ENCODE measurements around the gene FARP1.
"Not testable (repeated sequence)": the region's sequence is repeated elsewhere in the genome, so short reads cannot be mapped to it uniquely, and the experiment has no call there.

Gene FARP1

DNA sequence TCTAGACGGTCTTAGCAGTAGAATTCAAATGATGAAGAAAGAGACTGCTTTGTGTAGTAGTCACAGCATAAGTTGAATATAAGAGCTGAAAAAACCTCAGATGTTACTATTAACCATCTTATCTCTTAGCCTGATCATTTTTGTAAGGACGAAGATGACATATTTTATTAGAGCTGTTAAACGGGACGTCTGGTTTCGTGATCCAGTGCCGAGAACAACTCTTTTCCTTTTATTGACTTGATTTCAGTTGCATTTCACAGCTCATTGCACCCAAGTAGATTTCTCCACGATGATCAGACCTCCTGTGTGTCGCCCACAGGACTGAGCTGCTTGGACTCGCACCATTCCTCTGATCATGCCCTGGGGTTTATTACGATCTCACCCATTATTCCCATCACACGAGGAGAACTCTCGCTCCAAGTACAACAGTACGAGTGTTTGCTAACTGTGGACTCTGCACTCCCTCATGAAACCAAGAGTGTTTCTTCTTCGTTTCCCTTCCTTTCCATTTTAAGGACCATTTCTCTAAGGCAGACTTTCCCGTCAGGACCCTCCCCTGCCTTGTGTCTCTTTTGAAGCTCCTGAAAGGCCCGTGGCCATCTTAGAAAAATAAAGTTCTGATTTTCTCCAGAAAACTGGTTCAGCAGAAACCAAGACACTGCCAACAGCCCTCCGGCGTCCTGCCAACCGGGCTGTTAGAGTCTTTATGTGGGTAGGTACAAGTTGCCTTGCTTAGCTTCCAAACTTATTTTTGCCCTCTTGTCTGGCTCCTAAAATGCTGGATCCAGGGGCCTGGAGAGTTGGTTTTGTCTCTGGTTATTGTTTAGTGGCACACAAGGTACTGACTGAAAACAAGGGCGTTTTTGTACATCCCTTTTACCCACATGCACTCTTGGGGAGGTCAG, 82.4 kb downstream of the FARP1 start:
- no peak for DNase-seq (ENCODE audit: low read depth, low spot score)
- no peaks in the 10 kb centered on the region for H3K9me3 ChIP-seq (ENCODE audit: control insufficient read depth, insufficient read depth, low read length)
- H3K4me1 ChIP-seq (ENCODE audit: control insufficient read depth, insufficient read depth, low read length) = no peaks in the 10 kb centered on the region
- H3K4me3 ChIP-seq (ENCODE audit: low read length) = no peak overlapping the region
- no peaks in the 10 kb centered on the region for H3K36me3 ChIP-seq (ENCODE audit: control insufficient read depth, insufficient read depth, low read length)
- H3K27me3 ChIP-seq (ENCODE audit: control insufficient read depth, insufficient read depth, low read length) = no peaks in the 10 kb centered on the region
- no CpG with 5 or more reads among the region's 20 CpGs for WGBS (ENCODE audit: insufficient coverage, insufficient read length)
- no peak overlapping the region for H3K27ac ChIP-seq (ENCODE audit: low read length)

DNA sequence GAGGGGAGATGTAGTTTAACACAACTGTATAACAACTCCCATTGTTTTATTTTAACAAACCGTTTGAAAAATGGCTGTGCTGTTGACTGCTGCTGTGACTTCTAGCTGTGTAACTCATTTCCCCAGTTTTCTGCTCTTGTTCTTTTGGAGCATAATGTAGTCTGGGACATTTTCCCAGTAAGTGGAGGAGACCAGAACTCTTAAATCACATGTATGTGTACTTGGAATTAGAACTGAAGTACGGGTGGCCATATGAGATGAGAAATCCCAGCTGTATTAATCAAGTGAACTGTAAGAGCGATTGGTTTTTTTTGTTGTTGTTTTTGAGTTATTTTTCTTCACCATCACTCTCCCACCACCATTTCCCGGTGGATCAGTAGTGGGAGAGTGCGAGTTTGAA, 83.6 kb downstream of the FARP1 start:
- Histone ChIP-seq H3K4me1 (ENCODE audit: control insufficient read depth, insufficient read depth, low read length) (no peaks in the 10 kb centered on the region), H3K36me3 (ENCODE audit: control insufficient read depth, insufficient read depth, low read length) (no peaks in the 10 kb centered on the region), H3K27ac (ENCODE audit: low read length) (no peak overlapping the region), H3K9me3 (ENCODE audit: control insufficient read depth, insufficient read depth, low read length) (no peaks in the 10 kb centered on the region), H3K27me3 (ENCODE audit: control insufficient read depth, insufficient read depth, low read length) (no peaks in the 10 kb centered on the region), H3K4me3 (ENCODE audit: low read length) (no peak overlapping the region)
- DNase-seq (ENCODE audit: low read depth, low spot score) = no peak
- no CpG with 5 or more reads among the region's 5 CpGs for WGBS (ENCODE audit: insufficient coverage, insufficient read length)

DNA sequence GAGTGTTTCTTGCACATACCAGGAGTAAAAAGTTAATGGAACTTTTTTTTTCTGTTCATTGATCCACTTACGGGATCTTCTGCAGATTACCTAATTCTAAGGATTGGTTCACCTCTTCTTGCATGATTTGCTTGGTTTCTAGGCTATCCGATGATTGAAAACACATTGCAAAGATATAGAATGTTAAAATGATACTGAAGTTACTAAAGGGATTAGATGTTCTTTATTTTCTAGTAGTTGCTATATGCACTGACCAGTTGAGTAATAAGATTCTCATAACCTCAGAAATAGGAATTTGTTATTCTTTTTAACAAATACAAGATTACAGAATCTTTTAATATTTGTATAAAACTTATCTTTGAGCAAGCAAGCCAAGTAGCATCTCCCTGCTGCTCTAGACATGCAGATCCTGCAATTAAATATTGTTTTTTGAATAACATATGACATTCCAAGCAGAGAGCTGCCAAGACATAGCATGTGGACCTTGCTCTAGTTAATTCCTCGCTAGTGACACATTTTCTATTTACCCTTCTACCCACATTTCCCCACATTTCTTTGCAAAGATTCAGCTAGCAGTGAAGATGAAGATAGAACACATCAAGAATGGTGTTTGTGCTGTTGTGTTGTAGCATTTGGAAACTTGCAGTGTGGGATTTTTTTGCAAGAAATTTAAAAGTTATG, 85.9 kb downstream of the FARP1 start:
- no CpG with 5 or more reads among the region's 3 CpGs for WGBS (ENCODE audit: insufficient coverage, insufficient read length)

DNA sequence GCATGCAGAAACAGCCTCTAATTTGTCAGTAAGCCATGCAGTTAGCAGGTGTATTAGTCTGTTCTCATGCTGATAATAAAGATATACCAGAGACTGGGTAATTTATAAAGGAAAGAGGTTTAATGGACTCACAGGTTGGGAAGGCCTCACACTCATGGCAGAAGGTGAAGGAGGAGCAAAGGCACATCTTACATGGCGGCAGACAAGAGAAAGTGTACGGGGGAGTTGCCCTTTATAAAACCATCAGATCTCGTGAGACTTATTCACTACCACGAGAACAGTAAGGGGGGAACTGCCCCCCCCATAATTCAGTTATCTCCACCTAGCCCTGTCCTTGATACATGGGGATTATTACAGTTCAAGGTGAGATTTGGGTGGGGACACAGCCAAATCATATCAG, 87.9 kb downstream of the FARP1 start:
- H3K27me3 ChIP-seq (ENCODE audit: control insufficient read depth, insufficient read depth, low read length); H3K4me3 ChIP-seq (ENCODE audit: low read length); DNase-seq (ENCODE audit: low read depth, low spot score); H3K4me1 ChIP-seq (ENCODE audit: control insufficient read depth, insufficient read depth, low read length); H3K36me3 ChIP-seq (ENCODE audit: control insufficient read depth, insufficient read depth, low read length); H3K9me3 ChIP-seq (ENCODE audit: control insufficient read depth, insufficient read depth, low read length); H3K27ac ChIP-seq (ENCODE audit: low read length): not testable (repeated sequence)
- WGBS (ENCODE audit: insufficient coverage, insufficient read length) = no CpG with 5 or more reads among the region's 4 CpGs

More for the DNA sequence above, 85.9 kb downstream of the FARP1 start:
- no peaks in the 10 kb centered on the region for H3K27me3 ChIP-seq (ENCODE audit: control insufficient read depth, insufficient read depth, low read length)
- peaks cover 1% of the 10 kb centered on the region; the same call in 1 of the 2 replicates for H3K4me1 ChIP-seq (ENCODE audit: control insufficient read depth, insufficient read depth, low read length)
- H3K4me3 ChIP-seq (ENCODE audit: low read length) = no peak overlapping the region
- no peak overlapping the region for H3K27ac ChIP-seq (ENCODE audit: low read length)
- H3K9me3 ChIP-seq (ENCODE audit: control insufficient read depth, insufficient read depth, low read length) = no peaks in the 10 kb centered on the region
- DNase-seq (ENCODE audit: low read depth, low spot score) = no peak
- H3K36me3 ChIP-seq (ENCODE audit: control insufficient read depth, insufficient read depth, low read length) = no peaks in the 10 kb centered on the region

DNA sequence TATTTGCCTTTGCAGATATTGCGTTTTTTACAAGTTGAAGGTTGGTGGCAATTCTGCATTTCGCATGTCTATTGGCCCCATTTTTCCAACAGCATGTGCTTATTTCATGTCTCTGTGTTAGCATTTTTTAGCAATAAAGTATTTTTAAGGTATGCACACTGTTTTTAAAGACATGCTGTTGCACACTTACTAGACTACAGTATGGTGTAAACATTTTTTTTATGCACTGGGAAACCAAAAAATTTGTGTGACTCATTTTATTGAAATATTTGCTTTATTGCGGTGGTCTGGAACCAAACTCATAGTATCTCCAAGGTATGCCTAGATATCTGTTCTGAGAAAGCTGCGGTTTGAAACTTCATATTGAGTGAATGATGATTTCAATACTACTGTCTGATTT, 89.6 kb downstream of the FARP1 start:
- Histone ChIP-seq H3K36me3 (ENCODE audit: control insufficient read depth, insufficient read depth, low read length) (no peaks in the 10 kb centered on the region), H3K27ac (ENCODE audit: low read length) (no peak overlapping the region), H3K27me3 (ENCODE audit: control insufficient read depth, insufficient read depth, low read length) (no peaks in the 10 kb centered on the region), H3K4me1 (ENCODE audit: control insufficient read depth, insufficient read depth, low read length) (peaks cover 1% of the 10 kb centered on the region; the same call in 1 of the 2 replicates), H3K9me3 (ENCODE audit: control insufficient read depth, insufficient read depth, low read length) (no peaks in the 10 kb centered on the region), H3K4me3 (ENCODE audit: low read length) (no peak overlapping the region)
- WGBS (ENCODE audit: insufficient coverage, insufficient read length) = no CpG with 5 or more reads among the region's 4 CpGs
- DNase-seq (ENCODE audit: low read depth, low spot score) = no peak

DNA sequence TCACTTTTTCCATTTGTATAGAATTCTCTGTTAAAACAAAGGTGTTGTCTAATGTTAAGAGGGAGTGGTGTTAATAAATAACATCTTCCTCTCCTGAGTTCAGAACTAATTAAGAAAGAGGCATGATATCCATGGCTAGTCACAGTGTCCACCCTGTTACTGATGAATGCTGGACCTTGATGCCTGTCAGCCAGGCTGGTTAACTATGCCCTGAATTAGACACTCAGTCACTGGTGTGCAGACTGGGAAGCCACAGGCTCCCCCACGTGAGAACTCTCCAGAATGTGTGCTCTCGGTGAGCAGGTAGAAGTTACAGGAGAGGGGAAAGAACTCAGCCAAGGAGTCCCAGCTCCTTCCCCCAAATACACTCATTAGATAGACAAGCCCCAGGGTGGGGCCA, 90.2 kb downstream of the FARP1 start:
- no peak for DNase-seq (ENCODE audit: low read depth, low spot score)
- Histone ChIP-seq H3K9me3 (ENCODE audit: control insufficient read depth, insufficient read depth, low read length) (no peaks in the 10 kb centered on the region), H3K27me3 (ENCODE audit: control insufficient read depth, insufficient read depth, low read length) (no peaks in the 10 kb centered on the region), H3K4me1 (ENCODE audit: control insufficient read depth, insufficient read depth, low read length) (peaks cover 1% of the 10 kb centered on the region; the same call in 1 of the 2 replicates), H3K36me3 (ENCODE audit: control insufficient read depth, insufficient read depth, low read length) (no peaks in the 10 kb centered on the region), H3K27ac (ENCODE audit: low read length) (no peak overlapping the region), H3K4me3 (ENCODE audit: low read length) (no peak overlapping the region)
- no CpG with 5 or more reads among the region's 2 CpGs for WGBS (ENCODE audit: insufficient coverage, insufficient read length)

DNA sequence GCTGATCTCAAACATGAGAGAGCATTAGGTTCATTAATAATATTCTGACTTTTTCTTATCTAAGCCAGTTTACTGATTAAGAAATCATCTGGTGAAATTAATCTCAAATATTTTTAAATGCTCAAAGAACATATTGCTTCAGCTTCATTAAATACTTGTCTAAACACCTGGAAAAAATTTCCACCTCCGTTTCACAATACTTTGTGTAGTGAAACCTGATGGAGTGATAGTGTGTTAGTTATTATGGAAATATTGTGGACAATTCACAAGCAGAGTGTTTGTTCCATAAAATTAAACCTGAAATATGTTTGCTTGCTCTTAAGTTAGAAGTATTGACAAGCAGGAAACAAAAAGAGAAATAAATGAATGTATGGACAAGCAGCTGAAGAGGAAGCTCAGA, 91.5 kb downstream of the FARP1 start:
- no peaks in the 10 kb centered on the region for H3K36me3 ChIP-seq (ENCODE audit: control insufficient read depth, insufficient read depth, low read length)
- no peaks in the 10 kb centered on the region for H3K9me3 ChIP-seq (ENCODE audit: control insufficient read depth, insufficient read depth, low read length)
- DNase-seq (ENCODE audit: low read depth, low spot score) = no peak
- no peak overlapping the region for H3K27ac ChIP-seq (ENCODE audit: low read length)
- no peak overlapping the region for H3K4me3 ChIP-seq (ENCODE audit: low read length)
- no CpG with 5 or more reads among the region's 1 CpG for WGBS (ENCODE audit: insufficient coverage, insufficient read length)
- peaks cover 1% of the 10 kb centered on the region; the same call in 1 of the 2 replicates for H3K4me1 ChIP-seq (ENCODE audit: control insufficient read depth, insufficient read depth, low read length)
- H3K27me3 ChIP-seq (ENCODE audit: control insufficient read depth, insufficient read depth, low read length) = no peaks in the 10 kb centered on the region

DNA sequence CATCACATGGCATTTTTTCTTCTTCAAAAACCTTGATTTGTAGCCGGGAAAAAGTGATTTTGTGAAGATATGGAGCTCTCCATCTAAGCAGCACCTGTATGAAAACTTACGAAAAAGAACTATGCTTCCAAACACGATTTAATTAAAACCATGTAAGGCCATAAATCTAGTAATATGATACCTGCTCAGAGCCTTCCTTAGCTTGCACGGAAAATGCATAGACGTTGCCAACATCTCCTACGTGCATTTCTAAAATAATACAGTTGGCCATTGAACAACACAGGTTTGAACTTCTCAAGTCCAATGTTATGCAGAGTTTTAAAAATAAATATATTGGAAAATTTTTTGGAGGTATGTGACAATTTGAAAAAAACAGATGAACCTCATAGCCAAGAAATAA, 93.3 kb downstream of the FARP1 start:
- Histone ChIP-seq H3K27ac (ENCODE audit: low read length) (no peak overlapping the region), H3K4me3 (ENCODE audit: low read length) (no peak overlapping the region), H3K27me3 (ENCODE audit: control insufficient read depth, insufficient read depth, low read length) (no peaks in the 10 kb centered on the region), H3K4me1 (ENCODE audit: control insufficient read depth, insufficient read depth, low read length) (peaks cover 5% of the 10 kb centered on the region), H3K36me3 (ENCODE audit: control insufficient read depth, insufficient read depth, low read length) (no peaks in the 10 kb centered on the region), H3K9me3 (ENCODE audit: control insufficient read depth, insufficient read depth, low read length) (no peaks in the 10 kb centered on the region)
- WGBS (ENCODE audit: insufficient coverage, insufficient read length) = no CpG with 5 or more reads among the region's 6 CpGs
- DNase-seq (ENCODE audit: low read depth, low spot score) = no peak

DNA sequence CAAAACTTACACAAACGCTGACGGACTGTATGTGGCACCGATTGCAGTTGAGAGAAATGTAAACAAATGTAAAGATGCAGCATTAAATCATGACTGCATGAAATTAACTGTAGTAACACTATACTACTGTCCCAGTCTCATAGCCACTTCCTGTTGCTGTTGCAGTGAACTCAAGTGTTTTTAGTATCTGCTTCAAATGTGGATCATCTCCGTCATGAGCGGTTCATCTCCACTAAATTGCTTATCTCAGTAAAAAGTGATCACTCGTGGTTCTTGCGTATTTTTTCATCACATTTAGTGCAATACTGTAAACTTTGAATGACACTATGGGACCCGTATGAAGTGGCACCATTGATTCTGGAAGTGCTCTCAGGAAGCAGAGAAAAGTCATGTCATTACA, 94.4 kb downstream of the FARP1 start:
- WGBS (ENCODE audit: insufficient coverage, insufficient read length) = no CpG with 5 or more reads among the region's 8 CpGs
- peaks cover 5% of the 10 kb centered on the region for H3K4me1 ChIP-seq (ENCODE audit: control insufficient read depth, insufficient read depth, low read length)
- no peaks in the 10 kb centered on the region for H3K9me3 ChIP-seq (ENCODE audit: control insufficient read depth, insufficient read depth, low read length)
- no peak overlapping the region for H3K4me3 ChIP-seq (ENCODE audit: low read length)
- DNase-seq (ENCODE audit: low read depth, low spot score) = no peak
- H3K27ac ChIP-seq (ENCODE audit: low read length) = no peak overlapping the region
- H3K36me3 ChIP-seq (ENCODE audit: control insufficient read depth, insufficient read depth, low read length) = no peaks in the 10 kb centered on the region
- H3K27me3 ChIP-seq (ENCODE audit: control insufficient read depth, insufficient read depth, low read length) = no peaks in the 10 kb centered on the region

DNA sequence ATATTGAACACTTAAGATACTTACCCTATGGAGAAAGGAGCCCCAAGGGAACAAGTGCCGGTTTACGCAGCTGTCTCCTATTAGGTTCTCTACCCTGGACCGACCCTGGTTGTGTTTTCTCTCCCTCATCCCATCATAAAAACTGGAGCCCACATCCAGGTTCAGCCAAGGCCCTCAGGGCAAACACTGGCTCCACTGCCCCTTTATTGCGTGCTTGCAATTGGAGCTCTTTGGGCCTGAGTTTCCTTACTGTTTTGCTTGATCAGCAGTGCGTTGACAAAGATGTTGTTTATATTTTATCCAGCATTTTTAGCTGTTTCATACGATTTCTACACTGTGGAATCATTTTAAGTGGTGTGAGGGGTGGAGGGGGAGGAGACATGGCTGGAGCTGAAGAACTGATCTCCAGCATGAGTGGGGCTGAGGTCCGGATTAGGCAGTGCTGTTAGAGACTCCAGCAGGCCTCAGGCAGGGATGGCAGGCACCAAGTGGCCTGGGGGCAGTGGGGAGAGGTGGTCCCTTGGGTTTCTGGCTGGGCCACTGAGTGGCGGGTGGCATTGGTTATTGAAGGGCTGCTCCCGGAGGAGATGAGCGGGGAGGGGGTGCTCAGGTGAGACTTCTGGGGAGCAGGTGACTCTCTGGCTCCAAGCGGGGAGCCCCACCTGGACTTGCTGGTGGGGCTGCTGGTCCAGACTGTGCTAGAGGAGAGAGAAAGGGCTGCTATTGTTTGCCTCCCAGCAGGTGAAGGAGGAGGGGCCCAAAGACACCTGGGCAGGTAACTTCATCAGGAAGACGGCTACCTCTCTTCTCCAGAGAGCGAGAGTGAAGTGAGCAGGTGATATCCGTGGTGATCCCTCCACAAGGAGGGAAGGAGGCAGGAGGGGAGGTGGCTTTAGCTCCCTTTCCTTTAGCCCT, 96.5 kb downstream of the FARP1 start:
- Histone ChIP-seq H3K36me3 (ENCODE audit: control insufficient read depth, insufficient read depth, low read length) (no peaks in the 10 kb centered on the region), H3K4me1 (ENCODE audit: control insufficient read depth, insufficient read depth, low read length) (peaks cover 4% of the 10 kb centered on the region), H3K9me3 (ENCODE audit: control insufficient read depth, insufficient read depth, low read length) (no peaks in the 10 kb centered on the region), H3K27me3 (ENCODE audit: control insufficient read depth, insufficient read depth, low read length) (no peaks in the 10 kb centered on the region), H3K27ac (ENCODE audit: low read length) (no peak overlapping the region), H3K4me3 (ENCODE audit: low read length) (no peak overlapping the region)
- no peak for DNase-seq (ENCODE audit: low read depth, low spot score)
- no CpG with 5 or more reads among the region's 14 CpGs for WGBS (ENCODE audit: insufficient coverage, insufficient read length)
